ENCODE results near the gene MAX. TPM values are rescaled to one million over a fixed set of nuclear protein-coding genes. Genes with fewer than 3 reads are reported as not detected.

Gene MAX
- total RNA-seq, 1 donor from 2014 or later, result 76.1 TPM

- DNase-seq (ENCODE audit: low spot score), result no peak
- Mint-ChIP-seq H3K27ac (ENCODE audit: unreplicated experiment) (no peak overlapping the region), H3K27me3 (ENCODE audit: unreplicated experiment) (no peaks in the 10 kb centered on the region), H3K4me3 (ENCODE audit: unreplicated experiment) (no peak overlapping the region), H3K36me3 (ENCODE audit: low read depth, unreplicated experiment) (no peaks in the 10 kb centered on the region), H3K9me3 (ENCODE audit: unreplicated experiment) (no peaks in the 10 kb centered on the region), H3K4me1 (ENCODE audit: unreplicated experiment) (no peaks in the 10 kb centered on the region)
- TF ChIP-seq CTCF (IDR thresholded peaks at IDR 0.05; ENCODE audit: unreplicated experiment), result no peak
These were observed 15.7 kb upstream of the MAX start for GRCh38 chr14:65117769-65118745.

- H3K27ac Mint-ChIP-seq (ENCODE audit: unreplicated experiment), result no peak overlapping the region
- no peaks in the 10 kb centered on the region for H3K27me3 Mint-ChIP-seq (ENCODE audit: unreplicated experiment)
- H3K4me1 Mint-ChIP-seq (ENCODE audit: unreplicated experiment), result no peaks in the 10 kb centered on the region
- DNase-seq (ENCODE audit: low spot score), result no peak
- no peak for TF ChIP-seq CTCF (IDR thresholded peaks at IDR 0.05; ENCODE audit: unreplicated experiment)
- no peaks in the 10 kb centered on the region for H3K36me3 Mint-ChIP-seq (ENCODE audit: low read depth, unreplicated experiment)
- H3K9me3 Mint-ChIP-seq (ENCODE audit: unreplicated experiment), result no peaks in the 10 kb centered on the region
- H3K4me3 Mint-ChIP-seq (ENCODE audit: unreplicated experiment), result no peak overlapping the region
These were observed 13.3 kb upstream of the MAX start for GRCh38 chr14:65115615-65116014.

- peaks cover 4% of the 10 kb centered on the region for H3K36me3 Mint-ChIP-seq (ENCODE audit: low read depth, unreplicated experiment)
- H3K27ac Mint-ChIP-seq (ENCODE audit: unreplicated experiment), result no peak overlapping the region
- no peak for DNase-seq (ENCODE audit: low spot score)
- H3K27me3 Mint-ChIP-seq (ENCODE audit: unreplicated experiment), result peaks cover 6% of the 10 kb centered on the region
- H3K4me1 Mint-ChIP-seq (ENCODE audit: unreplicated experiment), result peaks cover 9% of the 10 kb centered on the region
- no peak for TF ChIP-seq CTCF (IDR thresholded peaks at IDR 0.05; ENCODE audit: unreplicated experiment)
- H3K4me3 Mint-ChIP-seq (ENCODE audit: unreplicated experiment), result no peak overlapping the region
- H3K9me3 Mint-ChIP-seq (ENCODE audit: unreplicated experiment), result no peaks in the 10 kb centered on the region
These were observed 8.2 kb upstream of the MAX start for GRCh38 chr14:65110525-65110924.

- Mint-ChIP-seq H3K9me3 (ENCODE audit: unreplicated experiment) (no peaks in the 10 kb centered on the region), H3K4me3 (ENCODE audit: unreplicated experiment) (no peak overlapping the region), H3K4me1 (ENCODE audit: unreplicated experiment) (peaks cover 9% of the 10 kb centered on the region), H3K27ac (ENCODE audit: unreplicated experiment) (no peak overlapping the region), H3K36me3 (ENCODE audit: low read depth, unreplicated experiment) (peaks cover 4% of the 10 kb centered on the region), H3K27me3 (ENCODE audit: unreplicated experiment) (peaks cover 8% of the 10 kb centered on the region)
- TF ChIP-seq CTCF (IDR thresholded peaks at IDR 0.05; ENCODE audit: unreplicated experiment), result no peak
- DNase-seq (ENCODE audit: low spot score), result no peak
These were observed 7.0 kb upstream of the MAX start for GRCh38 chr14:65109357-65109756.

- no peak overlapping the region for H3K27ac Mint-ChIP-seq (ENCODE audit: unreplicated experiment)
- H3K9me3 Mint-ChIP-seq (ENCODE audit: unreplicated experiment), result no peaks in the 10 kb centered on the region
- H3K36me3 Mint-ChIP-seq (ENCODE audit: low read depth, unreplicated experiment), result peaks cover 7% of the 10 kb centered on the region
- no peak for TF ChIP-seq CTCF (IDR thresholded peaks at IDR 0.05; ENCODE audit: unreplicated experiment)
- no peak overlapping the region for H3K4me3 Mint-ChIP-seq (ENCODE audit: unreplicated experiment)
- H3K4me1 Mint-ChIP-seq (ENCODE audit: unreplicated experiment), result peaks cover 18% of the 10 kb centered on the region
- no peak for DNase-seq (ENCODE audit: low spot score)
- peaks cover 14% of the 10 kb centered on the region for H3K27me3 Mint-ChIP-seq (ENCODE audit: unreplicated experiment)
These were observed 4.9 kb upstream of the MAX start for GRCh38 chr14:65107200-65107599.

All from endothelial cell (in vitro differentiated cells).